NCI-H69 (cell line): ENCODE data around the gene CPZ.

ENCODE experiments used
- DNase-seq: peaks from one replicate; lab custom pipeline; 2025; lab: John Stamatoyannopoulos, UW

The CPZ gene

DNA sequence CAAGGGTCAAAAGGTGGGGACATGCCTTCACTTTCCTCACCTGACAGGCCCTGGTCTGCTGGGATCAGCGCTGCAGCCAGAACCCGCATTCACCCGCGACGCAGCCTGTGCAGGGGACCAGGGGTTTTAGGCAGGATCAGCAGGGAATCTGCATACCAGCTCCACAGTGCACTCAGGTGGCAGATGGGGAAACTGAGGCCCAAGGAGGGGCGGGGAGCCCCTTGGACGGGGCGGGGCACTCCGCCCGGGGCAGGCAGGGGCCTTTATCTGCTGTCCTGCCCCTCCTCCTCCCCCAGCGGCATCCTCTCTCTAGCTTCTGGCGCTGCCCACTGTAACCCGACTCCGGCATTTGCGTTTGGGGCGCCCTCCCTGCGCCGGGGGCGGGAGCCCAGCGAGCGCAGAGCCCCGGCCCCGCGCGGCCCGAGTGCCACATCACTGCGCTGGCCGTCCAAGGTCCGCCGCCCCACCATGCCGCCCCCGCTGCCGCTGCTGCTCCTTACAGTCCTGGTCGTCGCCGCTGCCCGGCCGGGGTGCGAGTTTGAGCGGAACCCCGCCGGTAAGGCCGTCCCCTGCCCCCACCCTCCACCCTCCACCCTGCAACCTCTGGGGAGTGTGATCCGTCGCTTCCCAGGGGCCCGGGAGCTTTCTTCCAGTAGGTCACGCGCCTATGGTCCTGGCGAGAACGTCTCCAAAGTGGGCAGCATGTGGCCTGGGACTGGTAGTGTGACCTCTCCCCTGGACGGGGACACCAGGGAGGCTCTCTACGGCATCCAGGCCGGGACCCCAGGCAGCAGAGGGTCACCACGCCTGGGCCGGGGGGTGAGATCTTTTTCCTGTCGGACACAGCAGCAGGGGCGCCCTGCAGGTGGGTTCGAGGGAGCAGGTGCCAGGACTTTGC, at the start of gene CPZ:
TSS of gene CPZ (plus strand) at position 400 of the 898 bp plus-strand sequence. CDS start at position 469, 69 bp downstream.
- DNase-seq: peak; percentile 42

DNA sequence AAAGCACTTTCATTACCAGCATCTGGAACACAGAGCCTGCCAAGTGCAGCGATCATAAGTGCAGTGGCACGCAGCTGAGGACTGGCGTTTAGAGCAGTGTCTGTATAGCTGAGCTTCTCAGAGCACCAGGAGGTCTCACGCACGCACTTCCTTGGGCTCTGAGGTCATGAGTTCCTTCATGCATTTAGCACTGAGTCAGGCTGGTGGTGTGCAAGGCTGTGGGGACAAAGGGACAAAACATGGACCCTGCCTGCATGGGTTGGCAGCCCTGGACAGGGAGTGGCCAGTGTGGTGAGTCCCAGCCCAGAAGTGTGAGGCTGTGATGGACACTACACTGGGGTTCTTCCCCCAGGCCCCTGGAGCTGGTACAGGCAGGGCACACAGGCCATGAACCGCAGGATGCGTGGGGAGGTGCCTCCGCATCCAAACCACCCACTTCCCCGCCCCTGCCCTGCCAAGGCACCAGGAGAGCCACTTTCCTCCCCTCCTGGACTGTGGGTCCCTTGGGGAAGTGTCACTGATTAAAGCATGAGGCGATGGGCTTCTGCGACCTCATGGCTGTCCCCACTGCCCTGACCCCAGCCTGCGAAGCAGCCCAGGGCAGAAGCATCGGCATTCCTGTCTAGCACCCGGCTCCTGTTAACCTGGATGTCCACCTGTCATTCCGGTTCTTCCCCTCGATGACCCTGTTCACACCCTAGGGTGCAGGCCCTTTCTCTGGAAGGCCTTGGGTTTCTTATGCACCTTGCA, 49.6 kb upstream of the CPZ start:
- DNase-seq: no peak

DNA sequence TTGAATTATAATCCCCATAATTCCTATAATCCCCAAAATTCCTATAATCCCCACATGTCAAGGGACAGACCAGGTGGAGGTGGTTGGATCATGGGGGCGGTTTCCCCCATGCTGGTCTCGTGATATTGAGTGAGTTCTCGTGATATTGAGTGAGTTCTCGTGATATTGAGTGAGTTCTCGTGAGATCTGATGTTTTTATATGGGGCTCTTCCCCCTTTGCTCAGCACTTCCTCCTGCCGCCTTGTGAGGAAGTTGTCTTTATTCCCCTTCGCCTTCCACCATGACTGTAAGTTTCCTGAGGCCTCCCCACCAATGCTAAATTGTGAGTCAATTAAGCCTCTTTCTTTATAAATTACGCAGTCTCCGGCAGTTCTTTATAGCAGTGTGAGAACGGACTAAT, 48.9 kb upstream of the CPZ start:
- no peak for DNase-seq

DNA sequence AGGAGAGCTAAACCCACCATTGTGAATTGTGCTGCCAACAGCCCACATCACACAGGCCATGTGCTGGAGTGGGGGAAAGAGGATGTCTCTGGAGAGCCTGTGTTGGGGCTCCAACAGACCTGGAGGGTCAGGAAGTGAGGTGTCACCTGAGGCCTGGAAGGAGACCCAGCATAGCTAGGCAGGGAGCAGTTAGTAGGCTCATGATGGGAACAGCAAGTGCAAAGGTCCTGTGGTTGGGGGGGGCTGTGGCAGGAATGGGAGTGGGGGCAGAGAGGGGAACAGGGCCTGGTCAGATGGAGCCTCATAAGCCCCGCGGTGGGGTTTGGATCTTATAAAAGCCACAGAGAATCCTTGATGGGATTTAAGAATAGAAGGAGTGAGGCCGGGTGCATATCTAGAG, 48.3 kb upstream of the CPZ start:
- DNase-seq: no peak

DNA sequence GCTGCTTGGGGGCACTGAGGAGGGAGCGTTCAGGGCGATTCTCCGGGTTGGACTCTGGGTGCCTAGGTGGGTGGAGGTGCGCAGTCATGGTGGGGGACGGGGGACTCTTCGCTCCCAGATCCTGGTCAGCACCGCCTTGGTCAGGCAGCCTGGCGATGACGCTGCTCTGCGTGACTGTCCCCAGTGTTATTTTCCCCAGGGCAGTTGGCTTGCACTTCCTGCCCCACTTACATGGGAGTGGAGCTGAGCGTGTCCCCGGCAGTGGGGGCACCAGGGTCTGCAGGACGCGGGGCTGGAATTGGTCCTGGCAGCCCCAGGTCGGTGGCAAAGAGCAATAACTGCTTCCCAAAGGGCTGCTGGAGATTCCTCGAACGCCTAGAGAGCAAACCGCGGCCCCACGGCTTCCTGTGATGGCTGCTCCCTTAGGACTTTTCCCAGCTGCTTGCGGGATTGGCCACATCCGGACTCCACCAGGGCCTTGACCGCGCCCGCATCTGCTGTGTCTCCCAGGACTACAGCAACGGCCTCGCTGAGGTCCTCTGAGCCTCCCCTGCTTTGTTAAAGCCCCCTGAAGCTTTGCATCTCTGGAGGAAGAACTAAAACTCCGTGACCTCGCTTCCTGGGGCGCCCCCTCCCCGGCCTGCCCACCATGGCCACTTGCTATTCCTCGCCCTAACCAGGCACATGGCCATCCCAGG, 47.7 kb upstream of the CPZ start:
- DNase-seq: no peak

DNA sequence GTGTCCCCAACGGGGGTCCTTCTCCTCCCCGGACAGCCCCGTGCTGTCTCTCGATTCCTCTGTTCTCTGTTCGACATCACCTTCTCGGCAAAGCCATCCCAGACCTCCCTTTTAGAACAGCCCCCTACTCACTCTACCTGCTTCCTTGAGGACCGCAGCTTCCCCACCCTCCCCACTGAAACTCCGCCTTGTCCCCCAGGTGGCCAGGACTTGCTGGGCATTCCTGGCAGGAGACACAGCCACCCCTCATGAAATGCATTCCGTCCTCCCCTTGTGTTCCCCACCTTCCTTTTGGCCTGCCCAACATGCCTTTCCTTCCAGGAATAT, 47.2 kb upstream of the CPZ start:
- no peak for DNase-seq

DNA sequence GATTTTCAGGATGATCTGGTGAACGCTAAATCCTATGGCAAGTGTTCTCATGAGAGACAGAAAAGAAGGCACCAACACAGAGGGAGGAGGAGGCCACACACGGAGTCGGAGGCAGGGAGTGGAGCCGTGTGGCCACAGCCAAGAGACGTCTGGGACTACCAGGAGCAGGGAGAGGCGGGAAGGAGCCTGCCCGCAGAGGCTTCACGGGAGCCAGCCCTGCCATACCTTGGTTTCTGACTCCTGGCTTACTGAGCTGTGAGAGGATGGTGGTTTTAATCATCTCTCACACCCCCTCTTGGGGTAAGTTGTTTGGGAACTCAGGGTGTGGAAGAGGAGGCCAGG, 45.8 kb upstream of the CPZ start:
- DNase-seq: no peak

DNA sequence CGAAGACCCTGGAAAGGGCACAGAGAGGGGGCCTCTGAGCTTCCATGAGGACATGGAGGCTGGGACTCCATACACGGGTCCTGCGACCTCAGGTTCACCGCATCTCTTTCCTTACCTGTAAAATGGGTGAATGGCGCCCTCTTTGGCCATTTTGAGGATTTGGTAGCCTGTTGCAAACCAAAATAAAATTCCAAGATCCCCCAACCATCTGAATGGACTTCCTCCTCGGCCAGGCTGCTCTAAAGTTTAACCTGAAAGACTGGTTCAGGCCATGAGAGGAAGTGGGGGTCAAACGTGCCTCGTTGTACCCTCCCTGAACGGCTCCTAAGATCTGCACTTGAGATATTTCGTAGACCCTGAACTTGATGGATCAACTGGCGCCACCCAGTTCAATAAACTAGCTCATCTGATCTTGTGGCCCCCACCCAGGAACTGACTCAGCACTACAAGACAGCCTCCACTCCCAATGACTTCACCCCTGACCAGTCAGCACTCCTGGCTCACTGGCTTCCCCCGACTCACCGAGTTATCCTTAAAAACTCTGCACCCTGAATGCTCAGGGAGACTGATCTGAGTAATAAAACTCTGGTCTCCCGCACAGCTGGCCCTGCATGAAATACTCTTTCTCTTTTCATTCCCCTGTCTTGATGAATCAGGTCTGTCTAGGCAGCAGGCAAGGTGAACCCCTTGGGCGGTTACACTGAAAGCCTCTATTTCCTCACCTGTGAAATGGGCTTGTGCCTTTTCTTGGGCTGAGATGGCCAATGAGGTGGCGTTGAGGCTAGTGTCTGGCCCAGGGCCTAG, 45.3 kb upstream of the CPZ start:
- DNase-seq: peak; percentile 8

DNA sequence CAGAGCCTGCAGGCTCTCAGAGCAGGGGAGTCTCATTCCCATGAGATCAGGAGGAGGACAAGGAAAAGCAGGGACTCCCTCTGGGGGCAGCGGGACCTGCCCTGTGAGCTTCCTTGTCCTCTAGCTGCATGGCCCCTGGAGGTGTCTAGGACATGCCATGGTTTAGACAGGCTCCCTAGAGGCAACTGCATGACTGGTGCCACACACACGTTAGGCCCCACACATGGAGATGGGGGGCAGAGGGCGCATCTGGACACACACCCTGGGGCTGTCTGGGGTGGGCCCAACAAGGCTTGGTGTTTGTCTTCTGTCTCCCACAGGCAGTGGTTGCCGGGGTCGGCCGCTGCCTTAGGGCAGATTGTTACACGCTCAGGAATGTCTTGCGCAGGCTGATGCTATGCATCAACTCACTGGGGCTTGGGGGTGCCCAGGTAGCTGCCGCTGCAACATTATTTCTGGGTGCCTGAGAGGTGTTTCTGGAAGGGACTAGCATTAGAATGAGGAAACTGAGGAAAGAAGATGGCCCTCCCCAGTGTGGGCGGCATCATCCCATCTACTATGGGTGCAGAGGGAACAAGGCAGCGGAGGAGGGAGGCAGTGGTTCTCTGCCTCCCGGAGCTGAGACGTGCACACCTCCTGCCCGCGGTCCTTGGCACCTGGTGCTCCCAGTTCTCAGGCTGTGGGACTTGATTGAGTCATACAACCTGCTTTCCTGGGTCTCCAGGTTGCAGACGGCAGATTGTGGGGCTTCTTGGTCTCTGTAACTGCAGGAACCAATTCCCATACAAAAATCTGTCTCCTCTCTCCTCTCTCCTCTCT, 44.4 kb upstream of the CPZ start:
- no peak for DNase-seq

DNA sequence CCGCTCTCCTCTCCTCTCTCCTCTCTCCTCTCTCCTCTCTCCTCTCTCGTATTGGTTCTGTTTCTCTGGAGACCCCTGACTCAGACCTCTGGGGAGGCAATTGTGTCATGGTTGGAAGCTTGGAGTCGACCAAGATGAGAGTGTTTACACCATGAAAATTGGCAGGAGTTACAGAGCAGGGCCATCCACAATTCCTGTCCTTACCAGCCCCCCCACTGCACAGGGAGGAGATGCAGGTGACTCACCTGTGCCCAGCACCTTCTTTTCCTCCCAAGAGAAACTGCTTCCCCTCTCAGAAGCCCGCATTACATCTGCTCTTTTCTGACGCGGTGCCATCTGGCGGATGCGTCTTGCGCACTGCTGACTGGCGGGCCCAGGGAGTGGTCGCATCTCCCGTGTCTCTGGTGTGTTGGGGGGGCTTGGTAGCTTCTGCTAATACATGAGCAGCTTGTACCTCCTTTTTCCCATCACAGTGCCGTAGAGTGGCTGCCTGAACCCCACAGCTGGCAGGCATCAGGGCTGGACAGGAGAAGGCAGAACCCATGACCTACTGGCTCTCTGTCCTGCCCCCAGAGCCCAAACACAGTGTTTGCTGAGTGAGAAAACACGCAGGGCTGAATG, 43.7 kb upstream of the CPZ start:
- no peak for DNase-seq

DNA sequence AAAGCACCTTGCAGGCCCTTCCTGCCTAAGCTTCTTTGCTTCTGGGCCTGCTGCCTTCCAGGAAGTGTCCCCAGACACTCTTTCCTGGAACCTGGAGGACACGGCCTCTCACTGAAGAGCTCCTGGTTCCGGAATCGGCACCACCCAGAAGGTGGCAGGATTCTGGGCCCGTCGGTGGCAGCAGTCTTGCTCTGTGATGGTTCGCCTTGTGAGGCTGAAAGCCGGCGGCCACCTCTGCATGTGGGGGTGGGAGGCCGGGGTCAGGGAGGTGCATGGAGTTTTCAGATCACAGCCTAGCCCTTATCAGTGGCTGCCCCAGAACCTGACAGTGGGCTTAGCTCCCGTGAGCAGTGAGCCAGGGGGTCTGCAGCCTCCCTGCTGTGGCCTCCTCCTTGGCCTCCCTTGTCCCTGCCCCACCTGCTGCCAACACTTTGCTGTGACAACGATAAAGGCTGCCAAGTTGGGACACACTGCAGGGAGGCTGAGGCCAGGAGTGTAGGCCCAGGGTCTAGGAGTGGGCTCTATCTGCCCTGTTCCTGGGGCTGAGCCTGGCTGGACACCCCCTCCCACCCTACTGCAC, 43.1 kb upstream of the CPZ start:
- DNase-seq: no peak

DNA sequence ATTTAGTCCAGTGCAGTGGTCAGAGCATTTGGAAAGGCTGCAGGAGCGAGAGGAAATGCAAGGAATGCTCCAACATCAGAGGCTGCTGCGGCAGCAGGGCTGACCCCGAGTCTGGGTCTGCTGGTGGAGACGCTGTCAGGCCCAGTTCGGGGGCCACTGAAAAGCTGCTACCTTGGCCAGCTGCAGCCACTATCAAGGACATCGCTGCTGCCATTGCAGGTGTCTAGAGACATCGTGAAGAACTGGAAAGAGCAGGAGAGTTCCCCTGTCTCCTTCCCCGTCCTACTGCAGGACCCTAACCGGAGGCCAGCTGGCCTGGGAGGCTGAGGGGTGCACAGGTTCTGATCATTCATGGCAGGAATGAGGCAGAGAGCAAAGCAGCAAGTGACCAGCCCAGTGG, 41.9 kb upstream of the CPZ start:
- DNase-seq: no peak

DNA sequence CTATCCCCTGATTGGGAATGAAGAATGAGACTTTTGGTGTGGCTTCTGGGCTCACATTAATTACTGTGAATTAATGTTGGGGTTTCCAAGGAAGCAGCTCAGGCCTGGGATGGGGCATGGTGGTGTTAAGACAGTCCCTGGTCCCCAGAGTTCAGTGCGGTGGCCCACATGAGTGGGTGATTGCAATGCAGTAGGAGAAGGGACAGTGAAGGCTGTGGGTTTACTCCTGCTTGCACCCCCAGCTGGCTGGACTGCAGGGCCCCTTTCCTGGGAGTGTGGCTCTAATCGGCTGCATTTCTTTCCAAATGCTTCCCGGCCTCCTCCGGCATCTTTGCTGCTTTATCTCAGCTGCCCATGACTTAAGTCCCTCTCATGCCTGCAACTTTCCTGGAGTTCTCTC, 40.5 kb upstream of the CPZ start:
- DNase-seq: no peak

DNA sequence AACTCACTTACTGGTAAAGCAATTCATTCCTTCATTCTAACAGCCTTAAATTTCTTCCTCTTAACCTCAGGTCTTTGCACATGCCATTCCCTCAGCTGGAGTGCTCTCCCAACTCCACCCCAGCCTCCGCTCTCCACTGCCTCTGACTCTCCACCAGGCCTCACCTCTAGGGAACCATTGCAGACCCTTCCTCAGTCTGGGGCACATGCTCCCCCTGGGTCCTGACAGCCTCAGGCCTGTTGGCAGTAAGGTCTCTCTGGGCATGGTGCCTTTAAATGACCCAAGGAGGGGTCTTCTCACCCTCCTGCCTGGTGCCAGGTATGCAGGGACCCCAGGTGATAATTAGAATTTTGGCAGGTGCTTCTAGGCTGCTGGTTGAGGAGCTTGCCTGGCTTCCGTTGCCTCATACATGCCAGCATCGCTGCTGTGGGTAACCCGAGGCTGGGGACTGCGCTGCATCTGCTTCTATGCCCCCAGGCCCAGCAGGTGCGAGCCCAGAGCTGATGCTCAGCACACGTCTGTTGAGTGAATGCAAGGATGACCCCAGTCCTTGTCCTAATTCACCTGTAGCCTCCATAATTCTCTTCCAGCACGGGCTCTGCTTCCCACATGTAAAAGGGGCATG, 39.9 kb upstream of the CPZ start:
- DNase-seq: no peak

DNA sequence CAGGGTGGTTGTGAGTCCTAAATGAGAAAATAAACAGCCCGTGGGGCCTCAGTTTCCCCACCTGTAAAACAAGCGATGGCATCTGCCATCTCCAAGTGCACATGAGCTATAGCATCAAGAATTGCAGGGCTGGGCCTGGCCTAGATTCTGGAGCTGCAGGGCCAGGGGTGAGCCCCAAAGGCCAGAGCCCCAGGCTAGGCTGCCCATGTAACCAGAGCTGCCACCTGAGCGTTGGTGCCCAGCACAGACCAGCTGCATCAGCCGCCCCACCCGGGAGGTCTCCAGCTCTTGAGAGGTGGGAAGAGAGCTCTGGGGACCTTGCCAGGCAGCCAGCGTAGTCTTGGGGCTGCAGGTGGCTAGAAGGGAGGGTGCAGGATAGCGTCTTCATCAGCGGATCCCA, 39.3 kb upstream of the CPZ start:
- no peak for DNase-seq

DNA sequence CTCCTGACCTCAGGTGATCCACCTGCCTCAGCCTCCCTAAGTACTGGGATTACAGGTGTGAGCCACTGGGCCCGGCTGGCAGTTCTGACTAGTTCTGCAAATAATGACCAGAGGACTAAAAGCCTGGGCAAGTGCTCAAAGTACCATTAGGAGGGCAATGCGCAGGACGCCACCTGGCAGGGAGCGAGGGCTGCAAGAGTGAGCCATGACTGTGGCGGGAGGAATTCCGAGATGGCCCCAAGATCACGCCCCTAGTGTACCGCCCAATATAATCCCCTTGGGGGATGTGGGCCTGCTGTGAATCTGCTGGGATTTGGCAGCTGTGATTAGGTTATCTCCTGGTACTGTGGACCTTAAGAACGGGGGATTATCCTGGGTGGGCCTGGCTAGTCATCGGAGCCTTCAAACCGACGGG, 38.6 kb upstream of the CPZ start:
- no peak for DNase-seq

DNA sequence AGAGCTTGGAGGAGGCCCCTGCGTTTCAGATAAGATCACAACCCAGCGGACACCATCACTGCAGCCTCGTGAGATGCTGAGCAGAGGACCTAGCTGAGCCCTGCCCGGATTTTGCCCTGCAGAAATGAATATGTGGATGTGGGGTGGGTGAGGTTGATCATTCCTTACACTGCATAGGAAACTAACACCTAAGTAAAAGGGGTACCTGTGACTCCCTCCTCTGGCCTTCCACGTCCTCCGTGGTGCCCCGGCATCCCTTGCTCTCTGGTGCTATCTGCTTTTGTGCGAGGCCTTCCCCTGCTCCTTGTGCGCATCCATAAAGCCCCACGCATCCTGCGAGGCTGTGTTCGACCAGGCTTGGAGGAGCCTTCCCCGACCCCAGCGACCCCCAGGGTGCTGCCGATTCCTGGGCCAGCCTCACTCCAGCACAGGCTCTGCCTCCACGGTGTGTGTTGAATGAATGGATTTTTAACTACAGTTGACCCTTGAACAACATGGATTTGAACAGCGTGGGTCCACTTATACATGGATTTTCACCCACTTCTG, 37.9 kb upstream of the CPZ start:
- DNase-seq: no peak

DNA sequence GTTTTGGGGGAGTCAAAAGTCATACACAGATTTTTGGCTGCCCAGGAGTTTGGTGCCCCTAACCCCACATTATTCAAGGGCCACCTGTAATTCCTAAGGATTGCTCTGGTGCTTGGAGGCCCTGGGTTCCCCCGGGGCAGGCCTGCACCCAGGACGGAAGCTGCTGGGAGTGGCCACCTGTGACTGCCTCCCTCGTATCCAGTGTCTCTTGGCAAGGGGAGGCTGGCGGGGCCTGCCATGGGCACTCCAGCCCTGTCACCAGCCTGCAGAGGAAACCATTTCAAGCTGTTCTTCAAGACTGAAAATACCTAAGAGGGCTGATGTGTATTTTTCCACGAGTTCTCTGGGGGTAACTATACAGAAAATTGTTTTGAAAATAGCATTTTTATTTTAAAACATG, 36.8 kb upstream of the CPZ start:
- DNase-seq: no peak

DNA sequence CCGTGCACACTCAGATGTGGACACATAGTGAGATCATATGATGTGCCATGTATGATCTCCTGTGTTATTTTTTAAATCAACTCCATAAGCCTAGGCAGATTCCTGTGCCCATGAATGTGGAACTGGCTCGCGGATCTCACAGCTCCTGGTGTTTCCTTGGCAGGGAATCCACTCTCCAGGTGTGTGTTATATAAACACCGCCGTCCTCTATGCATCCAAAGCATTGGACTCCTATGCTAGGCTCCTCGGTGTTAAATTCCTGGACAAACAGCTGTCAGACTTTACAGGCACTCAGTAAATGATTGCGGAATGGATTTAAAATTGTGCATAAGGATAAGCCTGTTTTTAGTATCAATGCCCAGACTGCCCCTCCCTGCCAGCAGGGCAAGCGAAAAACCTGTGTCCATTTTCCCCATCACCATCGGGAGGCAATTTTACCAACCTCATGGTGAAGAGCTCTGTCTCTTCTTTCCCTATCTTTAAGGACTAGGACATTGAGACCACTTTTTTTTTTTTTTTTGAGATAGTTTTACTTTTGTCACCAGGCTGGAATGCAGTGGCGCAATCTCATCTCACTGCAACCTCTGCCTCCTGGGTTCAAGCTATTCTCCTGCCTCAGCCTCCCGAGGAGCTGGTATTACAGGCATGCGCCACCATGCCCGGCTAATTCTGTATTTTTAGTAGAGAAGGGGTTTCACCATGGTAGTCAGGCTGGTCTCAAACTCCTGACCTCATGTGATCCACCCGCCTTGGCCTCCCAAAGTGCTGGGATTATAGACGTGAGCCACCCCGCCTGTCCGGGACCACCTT, 36.0 kb upstream of the CPZ start:
- no peak for DNase-seq
